Ramos (cell line): Measurements from ENCODE around the gene PRKACA.
"Not testable (repeated sequence)": the region's sequence is repeated elsewhere in the genome, so short reads cannot be mapped to it uniquely, and the experiment has no call there.

ENCODE experiments used
- in situ Hi-C: fragments of 300-500 bp; cut with MboI; formaldehyde crosslinking; loops from one replicate; pipeline ENCODE4 v1.14.3; 2022; ENCODE audit warnings: low sequenced_read_pairs; ENCODE audit not compliant: unreplicated experiment

Gene PRKACA

GRCh38 chr19:14054721-14055120 lies 62.8 kb downstream of the PRKACA start:
- in situ Hi-C loops: loop anchor here (25.0 kb wide), 1 partner anchor 442 kb away; no protein-coding TSS in a partner anchor

- in situ Hi-C loops: loop anchor here (25.0 kb wide), 1 partner anchor 442 kb away; no protein-coding TSS in a partner anchor
Observed at GRCh38 chr19:14054099-14054498, 63.5 kb downstream of the PRKACA start.

- in situ Hi-C loops: loop anchor here (25.0 kb wide), 1 partner anchor 441 kb away; no protein-coding TSS in a partner anchor
Observed at GRCh38 chr19:14053500-14053899, 64.1 kb downstream of the PRKACA start.

GRCh38 chr19:14053032-14053431 lies 64.5 kb downstream of the PRKACA start:
- in situ Hi-C loops: loop anchor here (25.0 kb wide), 1 partner anchor 441 kb away; no protein-coding TSS in a partner anchor

- in situ Hi-C loops: loop anchor here (25.0 kb wide), 1 partner anchor 440 kb away; no protein-coding TSS in a partner anchor
Observed at GRCh38 chr19:14052470-14052869, 65.1 kb downstream of the PRKACA start.

- in situ Hi-C loops: loop anchor here (25.0 kb wide), 1 partner anchor 440 kb away; no protein-coding TSS in a partner anchor
Observed at GRCh38 chr19:14051980-14052379, 65.6 kb downstream of the PRKACA start.

GRCh38 chr19:14050961-14051360 lies 66.6 kb downstream of the PRKACA start:
- in situ Hi-C loops: loop anchor here (25.0 kb wide), 1 partner anchor 439 kb away; no protein-coding TSS in a partner anchor

- in situ Hi-C loops: loop anchor here (25.0 kb wide), 1 partner anchor 438 kb away; no protein-coding TSS in a partner anchor
Observed at GRCh38 chr19:14050512-14050911, 67.0 kb downstream of the PRKACA start.

- in situ Hi-C loops: no loop called here
Observed at GRCh38 chr19:14048443-14049153, 69.0 kb downstream of the PRKACA start.

GRCh38 chr19:14047866-14048265 lies 69.7 kb downstream of the PRKACA start:
- in situ Hi-C loops: not testable (repeated sequence)

- in situ Hi-C loops: not testable (repeated sequence)
Observed at GRCh38 chr19:14042659-14043608, 74.6 kb downstream of the PRKACA start.
